Breast epithelium (tissue), 3 donors: Measurements from ENCODE around the gene PTGR3.

ENCODE experiments used
- CTCF ChIP-seq, 3 donors: fragments of 450-650 bp; IDR thresholded peaks; one replicate each; pipeline ENCODE4 v1.5.1; 2016 to 2017; ENCODE audit warnings: antibody characterized with exemption in 3 of 3, mild to moderate bottlenecking in 3 of 3, moderate library complexity in 3 of 3
- POLR2A ChIP-seq: fragments of 450-650 bp; IDR thresholded peaks from one replicate; pipeline ENCODE4 v1.6.1; 2016; ENCODE audit warnings: antibody characterized with exemption, mild to moderate bottlenecking, moderate library complexity

- TF ChIP-seq CTCF (IDR thresholded peaks at IDR 0.05), result no peak
- TF ChIP-seq POLR2A, result no peak
These were observed 6.7 kb upstream of the PTGR3 start for GRCh38 chr18:75215663-75216062.
